Cardiac atrium fibroblast (primary cell): ENCODE data around the gene FAAH. TPM values are rescaled to one million over a fixed set of nuclear protein-coding genes. Genes with fewer than 3 reads are reported as not detected.

ENCODE experiments used
- total RNA-seq: library from RNA; depleted of rRNA; stranded (reverse); fragments of >200 nt; gene quantifications from 2 replicates; pipeline ENCODE4 v1.2.3, GENCODE V29; 2015

The FAAH gene
- total RNA-seq = 0.54 and 3.4 TPM in 2 replicates

GRCh38 chr1:46394108-46394871 lies at the start of gene FAAH:
TSS of gene FAAH (plus strand) at chr1:46394317. CDS start at chr1:46394349, 32 bp downstream.

Other genes starting within 250 kb of the FAAH start
- 0.49 TPM in 1 of 2 replicates, not detected in the other for gene TSPAN1, start 219.2 kb upstream of the FAAH start, total RNA-seq
- gene P3R3URF, start 217.8 kb upstream of the FAAH start, total RNA-seq = not detected in 2 replicates
- gene POMGNT1, start 195.9 kb upstream of the FAAH start, total RNA-seq = 37.2 and 42.8 TPM in 2 replicates
- gene LURAP1, start 191.0 kb upstream of the FAAH start, total RNA-seq = 1.1 and 2.9 TPM in 2 replicates
- gene RAD54L, start 146.6 kb upstream of the FAAH start, total RNA-seq = 4.9 and 5.7 TPM in 2 replicates
- gene LRRC41, start 90.7 kb upstream of the FAAH start, total RNA-seq = 95.3 and 121 TPM in 2 replicates
- gene UQCRH, start 90.6 kb upstream of the FAAH start, total RNA-seq = 494 and 497 TPM in 2 replicates
- 9.1 and 11.4 TPM in 2 replicates for gene NSUN4, start 53.5 kb upstream of the FAAH start, total RNA-seq
- gene DMBX1, start 95.5 kb downstream of the FAAH start, total RNA-seq = not detected in 2 replicates
- gene KNCN, start 157.3 kb downstream of the FAAH start, total RNA-seq = not detected in 2 replicates
- gene MKNK1, start 210.0 kb downstream of the FAAH start, total RNA-seq = 6.9 and 7.1 TPM in 2 replicates
- gene MOB3C, start 222.5 kb downstream of the FAAH start, total RNA-seq = 4.9 and 8.9 TPM in 2 replicates